ENCODE results near the gene CNP. TPM values are rescaled to one million over a fixed set of nuclear protein-coding genes. Genes with fewer than 3 reads are reported as not detected.

Gene CNP
- total RNA-seq, 1 experiment from 2014 or later, result 78.5 TPM

- Histone ChIP-seq H3K4me2 (ENCODE audit: insufficient read depth, insufficient read length, low read length) (no peak overlapping the region), H3K4me1 (ENCODE audit: insufficient read depth, low read length) (no peaks in the 10 kb centered on the region), H3K79me1 (ENCODE audit: insufficient read depth, low read depth, low read length, poor library complexity, severe bottlenecking) (no peaks in the 10 kb centered on the region), H3K9ac (ENCODE audit: extremely low read depth, insufficient read length, low read length) (no peak overlapping the region), H3T11ph (ENCODE audit: low read length) (no peak overlapping the region), H3K23me2 (ENCODE audit: insufficient read length, low read depth, low read length, poor library complexity, severe bottlenecking) (no peaks in the 10 kb centered on the region), H4K5ac (ENCODE audit: insufficient read length, low read depth, low read length) (no peak overlapping the region), H3K18ac (ENCODE audit: insufficient read length, low read depth, low read length) (no peak overlapping the region), H2AFZ (ENCODE audit: low read length) (no peak overlapping the region), H3K9me3 (ENCODE audit: control insufficient read depth, low read depth, low read length) (no peaks in the 10 kb centered on the region), H4K8ac (replicated peaks; ENCODE audit: insufficient read length, low read depth, low read length) (no peak overlapping the region), H4K20me1 (ENCODE audit: control insufficient read depth, insufficient read depth, insufficient read length) (no peaks in the 10 kb centered on the region), H2BK15ac (ENCODE audit: low read depth, low read length) (no peak overlapping the region), H3K23ac (ENCODE audit: insufficient read length, low read depth, low read length) (no peak overlapping the region), H2BK120ac (ENCODE audit: low read depth, low read length, poor library complexity, severe bottlenecking) (no peak overlapping the region), H3K27ac (ENCODE audit: insufficient read length, low read depth, low read length) (no peak overlapping the region), H3K56ac (ENCODE audit: insufficient read length, low read depth, low read length) (no peak overlapping the region), H2BK5ac (ENCODE audit: insufficient read length, low read length) (no peak overlapping the region), H3K4ac (ENCODE audit: low read depth, low read length) (no peak overlapping the region), H2AK5ac (ENCODE audit: insufficient read length, low read length) (no peak overlapping the region), H4K91ac (ENCODE audit: insufficient read length, low read depth, low read length) (no peak overlapping the region), H2BK12ac (ENCODE audit: insufficient read length, low read depth, low read length) (no peak overlapping the region), H3K79me2 (ENCODE audit: insufficient read depth, low read length) (no peaks in the 10 kb centered on the region), H3K27me3 (ENCODE audit: insufficient read depth, low read length) (no peaks in the 10 kb centered on the region), H3K14ac (ENCODE audit: insufficient read depth, low read length) (no peak overlapping the region), H2BK20ac (ENCODE audit: low read depth, low read length, poor library complexity, severe bottlenecking) (no peak overlapping the region)
- DNase-seq, result no peak
- no peak for TF ChIP-seq CTCF (conservative IDR thresholded peaks at IDR 0.05)
- H3K4me3 Mint-ChIP-seq, result no peak overlapping the region
- peak overlapping the region in 2 of 3 experiments; percentile 7 to 49; a peak in 1 of 7 replicates for H3K27ac Mint-ChIP-seq
- no CpG with 5 or more reads among the region's 11 CpGs for WGBS (ENCODE audit: extremely low coverage, insufficient read length, low lambda C conversion rate)
- peaks cover 39 to 92% (median 90%) of the 10 kb centered on the region in 3 experiments; a peak in 6 of 7 replicates for H3K36me3 Mint-ChIP-seq (ENCODE audit: insufficient read depth in 1 of 3, low read depth in 3 of 3)
- no peaks in the 10 kb centered on the region for H3K27me3 Mint-ChIP-seq (ENCODE audit: low read depth)
- no peaks in the 10 kb centered on the region for H3K9me3 Mint-ChIP-seq
- H3K4me1 Mint-ChIP-seq, result no peaks in the 10 kb centered on the region
These were observed 9.7 kb downstream of the CNP start for GRCh38 chr17:41976142-41976768.
